ENCODE results near the gene RASAL2.
"Not testable (repeated sequence)": the region's sequence is repeated elsewhere in the genome, so short reads cannot be mapped to it uniquely, and the experiment has no call there.

Gene RASAL2

DNA sequence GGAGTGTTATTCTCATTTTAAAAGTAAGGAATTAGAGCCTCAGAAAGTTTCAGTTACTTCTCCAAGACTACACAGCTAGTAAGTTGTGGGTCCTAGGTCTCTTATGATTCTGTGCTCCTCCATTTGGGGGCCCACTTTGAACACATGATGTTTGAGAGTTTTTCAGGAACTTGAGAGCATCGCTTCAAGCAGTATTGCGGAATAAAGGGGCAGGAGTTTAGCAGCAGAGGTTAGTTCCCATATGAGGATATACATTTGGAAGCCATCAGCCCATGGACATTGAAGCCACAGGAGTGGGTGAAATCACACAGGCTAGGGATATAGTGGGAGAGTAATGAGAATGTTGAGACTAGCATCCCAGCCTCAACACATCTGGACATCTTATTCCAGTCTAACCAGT lies 143.2 kb downstream of the RASAL2 start:
- no peak overlapping the region for H3K4me3 ChIP-seq (ENCODE audit: low read length)
- no peak for TF ChIP-seq ZNF274 (IDR thresholded peaks at IDR 0.05; ENCODE audit: low read depth, low read length)

DNA sequence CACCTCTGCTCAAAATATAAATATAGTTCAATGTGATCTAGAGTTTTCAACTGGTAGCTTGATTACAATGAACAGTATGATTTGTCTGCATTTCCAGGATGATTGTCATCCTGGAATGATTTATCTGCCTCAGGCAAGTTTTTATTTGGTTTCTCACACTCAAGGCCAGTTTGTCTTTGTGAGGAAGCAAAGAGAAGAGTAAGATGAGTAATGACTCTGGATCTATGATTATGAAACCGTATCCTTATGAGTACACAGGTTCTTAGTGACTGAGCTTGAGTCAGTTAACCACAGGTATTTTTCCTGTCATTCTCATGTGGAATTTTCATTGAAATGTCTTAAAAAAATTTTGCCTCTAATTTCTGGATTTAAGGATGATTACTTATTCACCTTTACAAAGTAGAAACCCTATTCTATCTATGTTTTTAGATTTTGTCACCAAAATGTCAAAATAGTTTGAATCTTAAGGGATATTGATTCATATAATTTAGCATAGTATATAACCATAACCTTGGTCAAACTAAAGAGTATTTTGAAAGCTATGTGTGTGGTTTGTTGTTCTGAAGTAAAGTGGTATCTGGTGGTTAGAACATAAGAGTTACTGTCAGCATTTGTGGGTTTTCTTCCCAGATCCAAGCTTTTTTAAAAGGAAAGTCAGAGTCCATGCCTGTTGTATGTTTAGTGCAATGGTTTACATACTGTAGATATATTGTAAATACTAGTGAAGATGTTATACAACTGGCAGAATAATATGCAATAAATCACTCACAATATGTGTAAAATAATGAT lies 145.0 kb downstream of the RASAL2 start:
- H3K4me3 ChIP-seq (ENCODE audit: low read length): no peak overlapping the region
- no peak for TF ChIP-seq ZNF274 (IDR thresholded peaks at IDR 0.05; ENCODE audit: low read depth, low read length)

DNA sequence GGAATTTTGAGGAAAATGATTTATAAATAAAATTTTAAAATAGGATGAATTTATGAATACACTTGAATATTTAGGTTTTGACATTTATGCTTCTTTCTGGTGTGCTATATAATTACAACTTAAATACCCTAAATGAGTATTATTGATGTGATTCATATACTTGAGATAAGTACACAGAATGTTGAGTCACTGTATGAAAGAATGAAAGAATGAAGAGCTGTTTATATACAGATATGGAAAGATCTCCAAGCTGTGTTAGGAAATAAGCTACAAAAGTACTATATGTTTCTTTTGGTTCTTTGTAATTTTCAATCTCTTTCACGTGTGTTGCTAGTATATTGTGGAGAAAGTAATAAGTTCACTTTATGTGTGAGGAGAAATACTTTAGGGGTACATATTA lies 147.2 kb downstream of the RASAL2 start:
- H3K4me3 ChIP-seq (ENCODE audit: low read length): no peak overlapping the region
- no peak for TF ChIP-seq ZNF274 (IDR thresholded peaks at IDR 0.05; ENCODE audit: low read depth, low read length)

- no peak overlapping the region for H3K4me3 ChIP-seq (ENCODE audit: low read length)
- TF ChIP-seq ZNF274 (IDR thresholded peaks at IDR 0.05; ENCODE audit: low read depth, low read length): no peak
Measured at GRCh38 chr1:178241837-178242236, 147.9 kb downstream of the RASAL2 start.

GRCh38 chr1:178243119-178243518 lies 149.2 kb downstream of the RASAL2 start:
- H3K4me3 ChIP-seq (ENCODE audit: low read length): no peak overlapping the region
- TF ChIP-seq ZNF274 (IDR thresholded peaks at IDR 0.05; ENCODE audit: low read depth, low read length): no peak

DNA sequence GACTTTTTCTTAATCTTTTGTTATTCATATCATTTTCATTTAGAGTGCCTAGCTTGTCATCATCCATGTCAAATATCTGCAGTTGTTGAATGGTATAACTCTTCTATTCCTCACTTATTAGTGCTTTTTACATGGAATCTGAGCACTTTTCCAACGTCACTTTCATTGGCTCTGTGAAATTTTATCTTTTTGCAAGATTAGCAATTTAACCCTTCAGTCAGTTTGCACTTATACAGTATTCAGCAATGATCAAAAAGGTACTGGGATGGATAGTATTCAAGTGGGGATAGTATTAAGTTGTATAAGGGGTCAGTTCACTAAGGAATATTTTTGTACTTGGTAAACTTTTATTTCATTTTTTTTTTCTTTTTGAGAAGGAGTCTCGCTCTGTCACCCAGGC lies 150.0 kb downstream of the RASAL2 start:
- no peak for TF ChIP-seq ZNF274 (IDR thresholded peaks at IDR 0.05; ENCODE audit: low read depth, low read length)

GRCh38 chr1:178248284-178248683 lies 154.4 kb downstream of the RASAL2 start:
- H3K4me3 ChIP-seq (ENCODE audit: low read length): not testable (repeated sequence)

More for the DNA sequence above, 150.0 kb downstream of the RASAL2 start:
- H3K4me3 ChIP-seq (ENCODE audit: low read length): no peak overlapping the region

GRCh38 chr1:178253581-178253980 lies 159.7 kb downstream of the RASAL2 start:
- not testable (repeated sequence) for H3K4me3 ChIP-seq (ENCODE audit: low read length)

DNA sequence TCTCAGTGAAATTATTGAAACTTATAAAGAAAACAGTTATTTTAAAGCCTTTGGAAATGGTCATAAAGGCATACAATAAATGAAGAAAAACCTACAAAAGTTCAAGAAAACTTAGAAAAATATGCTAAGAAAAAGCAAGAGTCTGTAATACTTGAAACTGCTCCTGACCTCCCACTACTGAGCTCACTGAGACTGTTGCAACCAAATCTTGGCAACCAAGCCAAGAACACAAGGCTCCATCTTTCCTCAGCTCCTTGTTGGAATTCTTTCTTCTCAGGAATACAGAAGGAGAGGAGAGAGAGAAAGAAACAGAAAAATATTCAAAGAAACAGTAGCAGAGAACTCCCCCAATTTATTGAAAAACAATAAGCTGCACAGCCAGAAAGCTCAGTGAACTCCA lies 160.5 kb downstream of the RASAL2 start:
- no peak for TF ChIP-seq ZNF274 (IDR thresholded peaks at IDR 0.05; ENCODE audit: low read depth, low read length)
- H3K4me3 ChIP-seq (ENCODE audit: low read length): no peak overlapping the region

DNA sequence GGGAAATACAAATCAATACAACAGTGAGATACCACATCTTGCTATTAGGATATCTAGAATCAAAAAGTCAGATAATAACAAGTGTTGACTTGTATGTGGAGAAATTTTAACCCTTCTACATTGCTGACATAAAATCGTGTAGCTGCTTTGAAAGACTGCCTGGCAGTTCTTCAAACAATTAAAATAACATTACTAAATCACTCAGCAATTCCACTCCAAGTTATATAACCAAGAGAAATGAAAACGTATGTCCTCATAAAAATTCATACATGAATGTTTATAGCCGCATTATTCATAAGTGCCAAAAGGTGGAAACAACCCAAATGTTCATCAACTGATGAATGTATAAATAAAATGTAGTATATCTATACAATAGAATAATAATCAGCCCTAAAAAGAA lies 164.6 kb downstream of the RASAL2 start:
- H3K4me3 ChIP-seq (ENCODE audit: low read length): no peak overlapping the region
- no peak for TF ChIP-seq ZNF274 (IDR thresholded peaks at IDR 0.05; ENCODE audit: low read depth, low read length)

GRCh38 chr1:178262120-178262500 lies 168.2 kb downstream of the RASAL2 start:
- no peak for TF ChIP-seq ZNF274 (IDR thresholded peaks at IDR 0.05; ENCODE audit: low read depth, low read length)
- no peak overlapping the region for H3K4me3 ChIP-seq (ENCODE audit: low read length)

GRCh38 chr1:178263341-178263740 lies 169.4 kb downstream of the RASAL2 start:
- TF ChIP-seq ZNF274 (IDR thresholded peaks at IDR 0.05; ENCODE audit: low read depth, low read length): no peak
- no peak overlapping the region for H3K4me3 ChIP-seq (ENCODE audit: low read length)

DNA sequence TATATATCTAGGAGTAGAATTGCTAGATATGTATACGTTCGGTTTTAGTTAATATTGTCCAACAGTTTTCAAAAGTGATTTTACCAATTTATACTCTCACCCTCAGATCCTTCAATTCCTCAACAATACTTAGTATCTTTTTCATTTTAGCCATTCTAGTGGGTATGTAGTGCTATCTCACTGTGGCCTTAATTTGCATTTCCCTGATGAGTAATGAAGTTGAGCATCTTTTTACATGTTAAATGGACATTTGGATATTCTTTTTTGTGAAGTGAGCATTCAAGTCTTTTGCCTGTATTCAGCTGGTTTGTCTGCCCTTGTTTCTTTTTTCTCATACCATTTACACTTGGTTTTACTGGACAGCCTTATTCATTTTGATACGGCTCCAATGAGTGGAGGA lies 172.2 kb downstream of the RASAL2 start:
- H3K4me3 ChIP-seq (ENCODE audit: low read length): no peak overlapping the region
- TF ChIP-seq ZNF274 (IDR thresholded peaks at IDR 0.05; ENCODE audit: low read depth, low read length): no peak

- no peak overlapping the region for H3K4me3 ChIP-seq (ENCODE audit: low read length)
- TF ChIP-seq ZNF274 (IDR thresholded peaks at IDR 0.05; ENCODE audit: low read depth, low read length): no peak
Measured at GRCh38 chr1:178266619-178267066, 172.7 kb downstream of the RASAL2 start.

DNA sequence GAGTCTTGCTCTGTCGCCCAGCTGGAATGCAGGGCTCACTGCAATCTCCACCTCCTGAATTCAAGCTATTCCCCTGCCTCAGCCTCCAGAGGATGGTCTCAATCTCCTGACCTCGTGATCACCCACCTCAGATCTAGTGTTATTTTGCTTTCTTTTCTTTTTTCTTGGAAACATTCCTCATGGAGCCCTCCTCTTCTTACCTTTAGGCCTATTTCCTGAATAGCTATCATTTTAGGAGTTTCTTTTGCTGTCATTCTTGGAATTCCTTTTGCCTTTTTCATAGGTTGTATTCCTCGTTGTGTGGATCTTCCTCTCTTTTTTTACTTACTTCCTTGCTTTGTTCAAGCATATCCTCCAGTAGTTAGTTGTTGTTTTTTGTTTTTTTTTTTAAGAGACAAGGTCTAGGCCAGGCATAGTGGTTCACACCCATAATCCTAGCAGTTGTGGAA lies 173.8 kb downstream of the RASAL2 start:
- H3K4me3 ChIP-seq (ENCODE audit: low read length): no peak overlapping the region
- TF ChIP-seq ZNF274 (IDR thresholded peaks at IDR 0.05; ENCODE audit: low read depth, low read length): no peak

DNA sequence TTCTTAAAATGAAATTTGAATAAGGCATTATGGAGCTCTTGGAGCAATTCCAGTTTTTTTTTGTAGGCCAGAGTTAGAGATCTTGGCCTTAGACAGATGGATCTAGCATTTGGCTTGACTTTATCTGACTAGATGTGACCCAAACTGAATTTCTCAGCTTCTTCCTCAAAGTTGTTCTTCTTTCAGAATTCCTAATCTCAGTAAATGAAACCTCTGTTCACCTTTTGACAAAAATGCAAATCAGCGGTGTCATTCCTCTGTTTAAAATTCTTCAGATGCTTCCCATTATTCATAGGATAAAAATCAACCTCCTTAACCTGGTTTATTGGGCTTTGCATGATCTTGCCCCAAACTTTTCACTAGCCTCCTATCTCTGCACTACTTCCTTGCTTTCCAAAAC lies 177.6 kb downstream of the RASAL2 start:
- no peak overlapping the region for H3K4me3 ChIP-seq (ENCODE audit: low read length)
- TF ChIP-seq ZNF274 (IDR thresholded peaks at IDR 0.05; ENCODE audit: low read depth, low read length): no peak
